HAP-1 (cell line): ENCODE data around the gene TXNDC12.
A peak's percentile ranks its signal among the peaks of the same experiment; 100 is the strongest.

Experiments used
- DNase-seq, 2 experiments: peaks; one replicate each; pipeline ENCODE4 v3.0.0-alpha.2; 2016 to 2020; ENCODE audit warnings: low spot score in 2 of 2
- H3K27me3 ChIP-seq: fragments of 250-450 bp; sonication (Bioruptor Pico); 2 replicates; pipeline ENCODE4 v1.5.1; 2020; ENCODE audit warnings: low read depth, mild to moderate bottlenecking, moderate library complexity
- H3K36me3 ChIP-seq: fragments of 250-450 bp; sonication (Bioruptor Pico); replicated peaks from 2 replicates; pipeline ENCODE4 v1.5.1; 2020; ENCODE audit warnings: mild to moderate bottlenecking
- H3K4me1 ChIP-seq: fragments of 250-450 bp; sonication (Bioruptor Pico); 2 replicates; pipeline ENCODE4 v1.5.1; 2020; ENCODE audit warnings: mild to moderate bottlenecking
- H3K4me3 ChIP-seq: fragments of 250-450 bp; sonication (Bioruptor Pico); 2 replicates; pipeline ENCODE4 v1.5.1; 2020; ENCODE audit warnings: mild to moderate bottlenecking, moderate library complexity
- H3K9me3 ChIP-seq: fragments of 250-450 bp; sonication (Bioruptor Pico); 2 replicates; pipeline ENCODE4 v1.5.1; 2020; ENCODE audit warnings: mild to moderate bottlenecking, moderate library complexity
- in situ Hi-C: fragments of 300-500 bp; cut with MboI; formaldehyde crosslinking; loops from 3 replicates; pipeline ENCODE4 v1.14.3; 2020; ENCODE audit warnings: low sequenced_read_pairs, inconsistent platforms, mixed read lengths

The TXNDC12 gene

GRCh38 chr1:52002038-52002917 is 52.7 kb downstream of the TXNDC12 start:
- Histone ChIP-seq H3K9me3 (0 out of 2 replicates have a peak, but pooled peaks cover 2% of the 10 kb centered on the region), H3K36me3 (no peaks in the 10 kb centered on the region), H3K4me1 (peaks cover 20% of the 10 kb centered on the region), H3K4me3 (no peak overlapping the region), H3K27me3 (no peaks in the 10 kb centered on the region)
- DNase-seq: peak; percentile 87 to 90
- in situ Hi-C loops: no loop called here

GRCh38 chr1:51998701-51999100 is 56.3 kb downstream of the TXNDC12 start:
- no peaks in the 10 kb centered on the region for H3K4me1 ChIP-seq
- no peaks in the 10 kb centered on the region for H3K36me3 ChIP-seq
- DNase-seq: no peak
- no peaks in the 10 kb centered on the region for H3K27me3 ChIP-seq
- in situ Hi-C loops: loop anchor here (5.0 kb wide), 1 partner anchor 96 kb away; no protein-coding TSS in a partner anchor
- H3K4me3 ChIP-seq: no peak overlapping the region
- H3K9me3 ChIP-seq: no peaks in the 10 kb centered on the region

GRCh38 chr1:51997974-51998382 is 57.0 kb downstream of the TXNDC12 start:
- DNase-seq: no peak
- in situ Hi-C loops: loop anchor here (5.0 kb wide), 1 partner anchor 96 kb away; no protein-coding TSS in a partner anchor
- no peaks in the 10 kb centered on the region for H3K36me3 ChIP-seq
- no peaks in the 10 kb centered on the region for H3K4me1 ChIP-seq
- H3K27me3 ChIP-seq: no peaks in the 10 kb centered on the region
- H3K4me3 ChIP-seq: no peak overlapping the region
- no peaks in the 10 kb centered on the region for H3K9me3 ChIP-seq

- peak; percentile 64 to 94 for DNase-seq
- in situ Hi-C loops: no loop called here
- peaks cover 4% of the 10 kb centered on the region; the same call in 1 of the 2 replicates for H3K36me3 ChIP-seq
- no peaks in the 10 kb centered on the region; the same call in 1 of the 2 replicates for H3K4me1 ChIP-seq
- peak within 1 kb of the TSS; percentile 50 for H3K4me3 ChIP-seq
- no peaks in the 10 kb centered on the region for H3K9me3 ChIP-seq
- H3K27me3 ChIP-seq: no peaks in the 10 kb centered on the region
Observed at GRCh38 chr1:51990478-51990965, 64.5 kb downstream of the TXNDC12 start, which contains the start of gene RAB3B. Gene RAB3B (minus strand): TSS chr1:51990700. CDS start chr1:51977117, 13,583 bp downstream.

GRCh38 chr1:51989582-51990477 is 65.2 kb downstream of the TXNDC12 start:
- Histone ChIP-seq H3K4me1 (no peaks in the 10 kb centered on the region; the same call in 1 of the 2 replicates), H3K36me3 (peaks cover 4% of the 10 kb centered on the region; the same call in 1 of the 2 replicates), H3K9me3 (no peaks in the 10 kb centered on the region), H3K27me3 (no peaks in the 10 kb centered on the region), H3K4me3 (peak overlapping the region; percentile 50)
- peak in 1 of 2 experiments; percentile 32 for DNase-seq
- in situ Hi-C loops: no loop called here

- in situ Hi-C loops: no loop called here
- Histone ChIP-seq H3K4me3 (no peak overlapping the region), H3K9me3 (no peaks in the 10 kb centered on the region), H3K36me3 (peaks cover 4% of the 10 kb centered on the region; the same call in 1 of the 2 replicates), H3K27me3 (no peaks in the 10 kb centered on the region), H3K4me1 (no peaks in the 10 kb centered on the region; the same call in 1 of the 2 replicates)
- no peak for DNase-seq
Observed at GRCh38 chr1:51988254-51988653, 66.7 kb downstream of the TXNDC12 start.

GRCh38 chr1:51986718-51987117 is 68.3 kb downstream of the TXNDC12 start:
- H3K4me1 ChIP-seq: no peaks in the 10 kb centered on the region; the same call in 1 of the 2 replicates
- no peaks in the 10 kb centered on the region for H3K27me3 ChIP-seq
- H3K9me3 ChIP-seq: no peaks in the 10 kb centered on the region
- no peak overlapping the region for H3K4me3 ChIP-seq
- H3K36me3 ChIP-seq: peaks cover 4% of the 10 kb centered on the region; the same call in 1 of the 2 replicates
- DNase-seq: no peak
- in situ Hi-C loops: no loop called here

GRCh38 chr1:51982161-51982560 is 72.8 kb downstream of the TXNDC12 start:
- no peaks in the 10 kb centered on the region for H3K4me1 ChIP-seq
- H3K27me3 ChIP-seq: no peaks in the 10 kb centered on the region
- in situ Hi-C loops: no loop called here

GRCh38 chr1:51981555-51981954 is 73.4 kb downstream of the TXNDC12 start:
- peaks cover under 1% of the 10 kb centered on the region for H3K36me3 ChIP-seq

More at GRCh38 chr1:51982161-51982560, 72.8 kb downstream of the TXNDC12 start:
- no peaks in the 10 kb centered on the region for H3K9me3 ChIP-seq
- no peak for DNase-seq
- H3K4me3 ChIP-seq: no peak overlapping the region
- no peaks in the 10 kb centered on the region for H3K36me3 ChIP-seq

GRCh38 chr1:51978099-51978498 is 76.9 kb downstream of the TXNDC12 start:
- in situ Hi-C loops: no loop called here
- no peak for DNase-seq
- Histone ChIP-seq H3K4me3 (no peak overlapping the region), H3K27me3 (no peaks in the 10 kb centered on the region), H3K36me3 (peaks cover 9% of the 10 kb centered on the region), H3K9me3 (no peaks in the 10 kb centered on the region), H3K4me1 (no peaks in the 10 kb centered on the region)

More at GRCh38 chr1:51981555-51981954, 73.4 kb downstream of the TXNDC12 start:
- Histone ChIP-seq H3K4me1 (no peaks in the 10 kb centered on the region), H3K4me3 (no peak overlapping the region), H3K9me3 (no peaks in the 10 kb centered on the region), H3K27me3 (no peaks in the 10 kb centered on the region)
- in situ Hi-C loops: no loop called here
- DNase-seq: no peak

- peaks cover 9% of the 10 kb centered on the region for H3K36me3 ChIP-seq
- no peak for DNase-seq
- H3K4me1 ChIP-seq: no peaks in the 10 kb centered on the region
- H3K27me3 ChIP-seq: no peaks in the 10 kb centered on the region
- H3K4me3 ChIP-seq: no peak overlapping the region
- no peaks in the 10 kb centered on the region for H3K9me3 ChIP-seq
- in situ Hi-C loops: no loop called here
Observed at GRCh38 chr1:51976846-51977602, 78.0 kb downstream of the TXNDC12 start.

- in situ Hi-C loops: no loop called here
- H3K4me1 ChIP-seq: no peaks in the 10 kb centered on the region
Observed at GRCh38 chr1:51973587-51974474, 81.2 kb downstream of the TXNDC12 start.

More at GRCh38 chr1:51973587-51974474, 81.2 kb downstream of the TXNDC12 start:
- no peaks in the 10 kb centered on the region for H3K27me3 ChIP-seq
- no peaks in the 10 kb centered on the region for H3K9me3 ChIP-seq
- peaks cover 9% of the 10 kb centered on the region for H3K36me3 ChIP-seq
- DNase-seq: no peak
- H3K4me3 ChIP-seq: no peak overlapping the region
